ENCODE measurements around the gene TBK1.

The TBK1 gene

DNA sequence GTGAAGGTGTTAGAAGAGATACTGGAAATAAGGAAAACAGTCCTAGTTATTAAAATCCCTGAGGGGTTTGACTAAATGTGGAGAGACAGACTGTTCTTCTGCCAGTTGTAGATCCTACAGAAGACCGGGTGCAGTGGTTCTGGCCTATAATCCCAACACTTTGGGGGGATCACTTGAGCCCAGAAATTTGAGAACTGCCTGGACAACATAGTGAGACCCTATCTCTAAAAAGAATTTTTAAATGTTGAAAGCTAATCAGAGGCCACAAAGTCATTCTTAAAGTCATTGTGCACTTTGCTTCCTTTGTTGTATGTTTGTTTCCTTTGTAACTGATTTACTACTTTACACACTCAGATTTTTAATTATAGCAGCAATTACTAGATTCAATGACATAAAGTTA, 97.2 kb downstream of the TBK1 start:
- no peak for DNase-seq

DNA sequence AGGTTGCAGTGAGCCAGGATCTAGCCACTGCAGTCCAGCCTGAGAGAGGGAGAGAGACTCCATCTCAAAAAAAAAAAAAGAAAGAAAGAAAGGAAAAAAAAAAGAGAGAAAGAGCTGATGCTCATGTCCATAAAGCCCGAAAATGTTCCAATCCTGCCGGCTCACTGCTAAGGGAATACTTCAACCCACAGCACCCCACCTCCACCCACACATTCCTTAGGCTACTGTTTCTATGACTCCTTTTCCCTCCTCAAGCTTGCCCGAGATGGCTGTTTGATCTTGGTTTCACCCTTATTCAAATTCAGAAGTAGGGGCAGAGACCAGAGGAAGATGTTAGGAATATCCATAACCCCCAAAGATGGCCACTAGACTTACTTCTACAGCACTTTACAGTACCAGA, 98.8 kb downstream of the TBK1 start:
- no peak for DNase-seq

GRCh38 chr12:64551676-64552075, 99.8 kb downstream of the TBK1 start:
- no peak for DNase-seq

Data from activated T-cell treated with anti-CD3 and anti-CD28 coated beads for 4 hours (primary cell).